GM10266 (cell line): ENCODE measurements around the gene SERPINB8.
"Not testable (repeated sequence)": the region's sequence is repeated elsewhere in the genome, so short reads cannot be mapped to it uniquely, and the experiment has no call there.

Experiments
- DNase-seq: peaks from one replicate; pipeline ENCODE4 v3.0.0; 2012; ENCODE audit errors: extremely low spot score
- TF ChIP-seq, protein P1 (sequence below): IDR thresholded peaks from 2 replicates; pipeline ENCODE4 v1.5.1; 2012; ENCODE audit warnings: mild to moderate bottlenecking, low read depth; ENCODE audit not compliant: control insufficient read depth, insufficient read depth; ENCODE audit errors: missing control alignments

Gene SERPINB8, protein sequence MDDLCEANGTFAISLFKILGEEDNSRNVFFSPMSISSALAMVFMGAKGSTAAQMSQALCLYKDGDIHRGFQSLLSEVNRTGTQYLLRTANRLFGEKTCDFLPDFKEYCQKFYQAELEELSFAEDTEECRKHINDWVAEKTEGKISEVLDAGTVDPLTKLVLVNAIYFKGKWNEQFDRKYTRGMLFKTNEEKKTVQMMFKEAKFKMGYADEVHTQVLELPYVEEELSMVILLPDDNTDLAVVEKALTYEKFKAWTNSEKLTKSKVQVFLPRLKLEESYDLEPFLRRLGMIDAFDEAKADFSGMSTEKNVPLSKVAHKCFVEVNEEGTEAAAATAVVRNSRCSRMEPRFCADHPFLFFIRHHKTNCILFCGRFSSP

DNA sequence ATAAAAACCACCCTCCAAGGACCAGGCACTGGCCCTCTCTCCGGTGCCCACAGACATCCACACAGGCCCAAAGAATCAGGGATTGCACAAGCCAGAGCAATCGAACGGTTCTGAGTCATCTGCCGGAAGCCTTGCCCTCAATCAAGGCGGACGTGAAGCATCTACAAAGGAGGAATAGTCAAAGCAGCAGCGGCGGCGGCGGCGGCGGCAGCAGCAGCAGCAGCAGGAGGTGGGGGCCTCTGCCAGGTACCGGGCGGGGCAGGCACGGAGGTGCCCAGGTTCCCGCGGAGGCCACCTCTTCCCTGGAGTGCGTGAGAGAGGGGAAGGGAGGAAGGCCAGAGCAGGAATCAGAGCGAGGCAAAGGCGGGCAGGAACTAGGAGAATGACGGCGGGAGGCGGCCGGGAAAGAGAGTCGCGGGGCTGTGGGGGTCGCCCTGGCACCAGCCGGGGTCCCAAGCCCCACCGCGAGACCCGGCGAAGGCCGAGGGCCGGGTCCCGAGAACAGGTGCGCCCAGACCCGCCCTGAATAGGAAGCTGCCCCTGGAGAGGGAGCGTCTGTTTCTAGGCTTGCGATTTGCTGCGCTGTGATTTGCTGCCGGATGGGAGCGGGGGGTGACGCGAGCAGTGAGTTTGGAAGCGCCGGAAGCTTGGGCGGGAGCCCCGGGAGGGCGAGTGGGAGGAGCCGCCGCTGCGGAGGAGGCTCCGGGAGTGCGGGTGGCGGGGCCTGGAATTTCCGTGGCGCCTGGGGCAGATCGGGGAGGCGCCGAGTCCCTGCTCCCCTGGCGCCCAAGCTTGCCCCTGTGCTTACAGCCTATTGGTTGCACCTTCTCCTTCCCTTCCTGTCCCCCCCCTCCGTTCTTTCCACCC, at the start of gene SERPINB8:
SERPINB8 (plus strand) TSS at position 140 of the 867 bp plus-strand sequence. CDS start 8,228 bp downstream, outside the sequence.
- peak; percentile 78 for DNase-seq
- TF ChIP-seq, protein P1, sequence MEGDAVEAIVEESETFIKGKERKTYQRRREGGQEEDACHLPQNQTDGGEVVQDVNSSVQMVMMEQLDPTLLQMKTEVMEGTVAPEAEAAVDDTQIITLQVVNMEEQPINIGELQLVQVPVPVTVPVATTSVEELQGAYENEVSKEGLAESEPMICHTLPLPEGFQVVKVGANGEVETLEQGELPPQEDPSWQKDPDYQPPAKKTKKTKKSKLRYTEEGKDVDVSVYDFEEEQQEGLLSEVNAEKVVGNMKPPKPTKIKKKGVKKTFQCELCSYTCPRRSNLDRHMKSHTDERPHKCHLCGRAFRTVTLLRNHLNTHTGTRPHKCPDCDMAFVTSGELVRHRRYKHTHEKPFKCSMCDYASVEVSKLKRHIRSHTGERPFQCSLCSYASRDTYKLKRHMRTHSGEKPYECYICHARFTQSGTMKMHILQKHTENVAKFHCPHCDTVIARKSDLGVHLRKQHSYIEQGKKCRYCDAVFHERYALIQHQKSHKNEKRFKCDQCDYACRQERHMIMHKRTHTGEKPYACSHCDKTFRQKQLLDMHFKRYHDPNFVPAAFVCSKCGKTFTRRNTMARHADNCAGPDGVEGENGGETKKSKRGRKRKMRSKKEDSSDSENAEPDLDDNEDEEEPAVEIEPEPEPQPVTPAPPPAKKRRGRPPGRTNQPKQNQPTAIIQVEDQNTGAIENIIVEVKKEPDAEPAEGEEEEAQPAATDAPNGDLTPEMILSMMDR: no peak

- TF ChIP-seq, protein P1: no peak
Observed at GRCh38 chr18:63922049-63922448, 47.8 kb upstream of the SERPINB8 start.

DNA sequence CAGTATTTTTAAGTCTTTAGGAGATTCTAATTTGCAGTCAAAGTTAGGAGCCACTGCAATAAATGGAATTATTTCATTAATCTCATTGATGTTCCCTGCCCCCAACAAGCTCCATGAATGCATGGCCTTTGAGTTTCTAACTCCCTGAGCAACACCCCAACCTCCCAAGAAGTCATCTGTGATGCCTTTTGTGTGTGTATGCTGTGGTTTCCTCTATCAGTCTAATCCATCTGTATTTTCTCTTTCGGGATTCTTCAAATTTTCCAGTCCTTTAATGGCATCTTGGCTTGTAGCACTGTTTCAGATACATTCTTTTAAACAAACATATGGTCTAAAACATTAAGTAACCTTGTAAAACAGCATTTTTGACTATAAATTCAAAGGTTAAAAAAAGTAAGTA, 45.3 kb upstream of the SERPINB8 start:
- TF ChIP-seq, protein P1: no peak
- no peak for DNase-seq

More at GRCh38 chr18:63922049-63922448, 47.8 kb upstream of the SERPINB8 start:
- DNase-seq: no peak

DNA sequence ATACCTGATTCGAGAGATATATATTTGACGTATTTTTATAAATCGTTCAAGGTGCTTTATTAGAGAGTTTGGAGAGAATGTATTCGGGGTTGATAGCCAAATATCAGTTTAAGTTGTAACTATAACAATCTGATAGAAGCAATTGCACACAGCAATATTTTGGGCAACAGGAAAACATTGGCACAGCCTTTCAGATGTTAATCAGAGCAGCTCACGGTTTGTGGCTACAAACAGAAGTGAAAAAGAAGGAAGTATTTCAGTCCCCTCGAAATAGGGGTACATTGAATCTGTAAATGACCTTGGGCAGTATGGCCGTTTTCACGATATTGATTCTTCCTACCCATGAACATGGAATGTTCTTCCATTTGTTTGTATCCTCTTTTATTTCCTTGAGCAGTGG, 41.5 kb upstream of the SERPINB8 start:
- no peak for DNase-seq
- TF ChIP-seq, protein P1: no peak

DNA sequence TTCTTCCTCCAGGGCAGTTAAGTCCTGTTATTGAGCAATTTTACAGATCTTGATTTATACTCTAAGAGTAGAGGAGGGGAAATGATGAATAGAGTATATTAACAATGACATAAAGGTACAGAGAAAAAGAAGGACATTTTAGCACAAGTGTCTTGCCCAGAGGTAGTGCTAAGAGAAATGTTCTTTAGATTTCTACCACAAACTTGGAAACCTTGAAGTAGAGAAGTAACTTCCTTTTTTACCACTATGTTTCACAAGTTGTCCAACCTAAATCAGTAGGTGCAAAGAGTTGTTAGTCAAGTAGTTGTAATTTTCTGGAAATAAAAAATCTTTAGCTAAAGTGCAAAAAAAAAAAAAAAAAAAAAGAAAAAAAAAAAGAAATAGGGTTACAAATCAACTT, 40.5 kb upstream of the SERPINB8 start:
- DNase-seq: not testable (repeated sequence)

DNA sequence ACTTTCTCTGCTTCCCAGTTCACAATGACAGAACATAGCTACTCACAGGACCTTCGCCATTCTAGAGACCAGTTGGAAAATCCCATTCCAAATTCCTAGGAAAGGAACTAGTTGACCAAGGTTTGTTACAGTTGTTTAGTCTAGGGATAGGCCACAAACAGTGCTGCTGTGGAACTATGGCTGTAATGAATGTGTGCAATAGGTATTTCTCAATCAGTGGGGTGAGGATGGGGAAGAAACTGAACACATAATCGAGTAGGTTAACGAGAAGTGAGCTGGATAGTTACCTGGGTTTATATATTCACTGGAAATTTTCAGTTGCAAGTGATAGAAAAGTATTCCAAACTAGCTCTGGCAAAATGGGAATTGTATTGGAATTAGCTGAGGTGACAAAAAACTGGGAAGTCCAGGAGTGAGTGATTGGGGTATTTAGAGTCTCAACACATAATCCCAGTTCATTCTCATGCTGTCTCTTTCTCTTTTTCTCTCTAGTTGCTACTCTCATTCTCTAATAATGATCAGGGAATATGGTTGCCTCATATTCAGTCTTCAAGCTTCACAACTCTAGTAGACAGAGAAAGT, 39.0 kb upstream of the SERPINB8 start:
- TF ChIP-seq, protein P1: no peak

GRCh38 chr18:63936156-63936931, 33.5 kb upstream of the SERPINB8 start:
- DNase-seq: peak; percentile 76

More for the DNA sequence above, 39.0 kb upstream of the SERPINB8 start:
- DNase-seq: no peak

More at GRCh38 chr18:63936156-63936931, 33.5 kb upstream of the SERPINB8 start:
- TF ChIP-seq, protein P1: peak; percentile 86
